A673 (cell line): ENCODE measurements around the gene PPP1R1C. TPM values are rescaled to one million over a fixed set of nuclear protein-coding genes. Genes with fewer than 3 reads are reported as not detected.
"Not testable (repeated sequence)": the region's sequence is repeated elsewhere in the genome, so short reads cannot be mapped to it uniquely, and the experiment has no call there.

Experiments
- BruUV-seq: library from RNA; stranded (reverse); fragments of 400-500 nt; replicated peaks from 2 replicates; lab custom pipeline; 2021; lab: Mats Ljungman, UMichigan
- CTCF ChIA-PET: fragments of 300-600 bp; sonication (Branson Sonifier 250); formaldehyde crosslinking; loops from one replicate; lab custom pipeline; 2022; ENCODE audit warnings: antibody characterized with exemption; lab: Charles Lee
- POLR2A ChIA-PET: fragments of 300-600 bp; sonication (Branson Sonifier 250); formaldehyde crosslinking; loops from one replicate; lab custom pipeline; 2022; ENCODE audit warnings: antibody characterized with exemption; ENCODE audit not compliant: low non-redundant PET; lab: Charles Lee
- DNase-seq: peaks from one replicate; pipeline ENCODE4 v3.0.0-alpha.2; 2015; ENCODE audit warnings: low spot score
- H3K27ac ChIP-seq: fragments of 200-600 bp; sonication (generic); 2 replicates; pipeline ENCODE4 v1.5.1; 2016; ENCODE audit warnings: mixed run types, low read depth, mild to moderate bottlenecking, mixed read lengths, antibody characterized with exemption, low read length; ENCODE audit not compliant: poor library complexity, severe bottlenecking
- H3K27me3 ChIP-seq: fragments of 200-600 bp; sonication (generic); replicated peaks from 2 replicates; pipeline ENCODE4 v1.6.1; 2017; ENCODE audit warnings: mixed run types, low read depth, mild to moderate bottlenecking, mixed read lengths, antibody characterized with exemption, low read length; ENCODE audit not compliant: insufficient read depth, poor library complexity
- H3K36me3 ChIP-seq: fragments of 200-600 bp; sonication (generic); 2 replicates; pipeline ENCODE4 v1.6.1; 2016; ENCODE audit warnings: mixed run types, mild to moderate bottlenecking, mixed read lengths, antibody characterized with exemption, low read length; ENCODE audit not compliant: insufficient read depth, poor library complexity, severe bottlenecking
- H3K4me1 ChIP-seq: fragments of 200-600 bp; sonication (generic); 2 replicates; pipeline ENCODE4 v1.6.1; 2017; ENCODE audit warnings: mixed run types, mild to moderate bottlenecking, mixed read lengths, antibody characterized with exemption, low read length; ENCODE audit not compliant: insufficient read depth, poor library complexity, severe bottlenecking
- H3K4me3 ChIP-seq: fragments of 200-600 bp; sonication (generic); 2 replicates; pipeline ENCODE4 v1.5.1; 2016; ENCODE audit warnings: low read depth, mixed run types, mild to moderate bottlenecking, mixed read lengths, low read length; ENCODE audit not compliant: poor library complexity, severe bottlenecking
- H3K9me3 ChIP-seq: fragments of 200-600 bp; sonication (generic); 2 replicates; pipeline ENCODE4 v1.6.1; 2016; ENCODE audit warnings: mixed run types, low read depth, mild to moderate bottlenecking, mixed read lengths, antibody characterized with exemption, low read length; ENCODE audit not compliant: poor library complexity, severe bottlenecking
- EZH2 ChIP-seq: fragments of 200-600 bp; sonication (generic); IDR thresholded peaks from 2 replicates; pipeline ENCODE4 v1.6.1; 2017; ENCODE audit warnings: borderline replicate concordance, low read depth, mild to moderate bottlenecking, mixed read lengths, antibody characterized with exemption, low read length; ENCODE audit not compliant: poor library complexity, severe bottlenecking
- intact Hi-C: fragments of 100-400 bp; cut with micrococcal nuclease; formaldehyde crosslinking; loops from one replicate; pipeline ENCODE4 v1.10.0; 2022; ENCODE audit not compliant: unreplicated experiment
- total RNA-seq: library from RNA; stranded (reverse); gene quantifications from 2 replicates; pipeline ENCODE4 v1.2.3, GENCODE V29; 2021
- TF ChIP-seq, protein P1 (sequence below): fragments of 300-800, 200-600 bp; sonication (generic); conservative IDR thresholded peaks from 2 replicates; pipeline ENCODE4 v1.5.1; 2017; ENCODE audit warnings: low read depth, mild to moderate bottlenecking, antibody characterized with exemption, low read length, moderate library complexity, mixed read lengths

PPP1R1C gene
- total RNA-seq, 1 experiment from 2014 or later, result 5.3 TPM

DNA sequence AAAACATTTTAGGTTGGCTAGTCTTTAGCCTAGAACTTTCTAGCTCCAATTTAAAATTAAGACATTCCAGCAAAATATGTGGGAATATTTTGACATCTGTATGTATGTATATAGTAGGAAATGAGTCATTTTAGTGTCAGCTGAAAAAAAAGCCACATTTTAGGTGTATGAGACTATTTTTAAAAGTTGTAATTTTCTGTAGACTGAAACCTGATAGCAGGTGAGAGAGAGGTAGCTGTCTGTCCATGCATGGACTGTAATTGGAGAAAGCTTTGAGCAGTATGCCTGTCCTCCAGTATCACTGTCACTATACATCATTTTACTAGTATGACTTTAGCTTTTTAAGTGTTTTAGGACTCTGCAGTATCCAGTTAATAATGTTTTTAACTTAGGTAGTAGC, 26.1 kb upstream of the PPP1R1C start:
- no peak for DNase-seq

DNA sequence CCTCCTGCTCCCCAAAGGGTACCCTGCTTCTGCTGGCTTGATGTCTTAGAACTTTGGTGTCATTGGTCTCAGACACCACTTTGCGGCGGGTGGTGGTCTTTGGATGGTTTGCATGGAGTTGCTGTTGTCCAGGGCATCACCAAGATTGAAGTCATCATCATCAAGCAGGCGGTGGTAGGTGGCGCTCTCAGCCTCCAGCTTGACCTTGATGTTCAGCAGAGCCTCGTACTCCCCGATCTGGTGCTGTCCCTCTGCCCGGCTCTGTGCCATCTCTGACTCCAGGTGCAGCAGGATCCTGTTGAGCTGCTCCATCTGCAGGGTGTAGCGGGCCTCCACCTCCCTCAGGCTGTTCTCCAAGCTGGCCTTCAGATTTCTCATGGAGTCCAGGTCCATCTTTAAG, 24.5 kb upstream of the PPP1R1C start:
- H3K9me3 ChIP-seq, intact Hi-C loops, DNase-seq, H3K36me3 ChIP-seq, CTCF ChIA-PET, BruUV-seq, H3K4me3 ChIP-seq, H3K4me1 ChIP-seq, H3K27ac ChIP-seq, POLR2A ChIA-PET, H3K27me3 ChIP-seq: not testable (repeated sequence)

More for the DNA sequence above, 26.1 kb upstream of the PPP1R1C start:
- CTCF ChIA-PET, result no interaction called here
- Histone ChIP-seq H3K36me3 (no peaks in the 10 kb centered on the region), H3K27me3 (no peaks in the 10 kb centered on the region), H3K9me3 (no peaks in the 10 kb centered on the region), H3K4me1 (peaks cover 11% of the 10 kb centered on the region), H3K4me3 (no peak overlapping the region), H3K27ac (no peak overlapping the region)
- TF ChIP-seq, protein P1, sequence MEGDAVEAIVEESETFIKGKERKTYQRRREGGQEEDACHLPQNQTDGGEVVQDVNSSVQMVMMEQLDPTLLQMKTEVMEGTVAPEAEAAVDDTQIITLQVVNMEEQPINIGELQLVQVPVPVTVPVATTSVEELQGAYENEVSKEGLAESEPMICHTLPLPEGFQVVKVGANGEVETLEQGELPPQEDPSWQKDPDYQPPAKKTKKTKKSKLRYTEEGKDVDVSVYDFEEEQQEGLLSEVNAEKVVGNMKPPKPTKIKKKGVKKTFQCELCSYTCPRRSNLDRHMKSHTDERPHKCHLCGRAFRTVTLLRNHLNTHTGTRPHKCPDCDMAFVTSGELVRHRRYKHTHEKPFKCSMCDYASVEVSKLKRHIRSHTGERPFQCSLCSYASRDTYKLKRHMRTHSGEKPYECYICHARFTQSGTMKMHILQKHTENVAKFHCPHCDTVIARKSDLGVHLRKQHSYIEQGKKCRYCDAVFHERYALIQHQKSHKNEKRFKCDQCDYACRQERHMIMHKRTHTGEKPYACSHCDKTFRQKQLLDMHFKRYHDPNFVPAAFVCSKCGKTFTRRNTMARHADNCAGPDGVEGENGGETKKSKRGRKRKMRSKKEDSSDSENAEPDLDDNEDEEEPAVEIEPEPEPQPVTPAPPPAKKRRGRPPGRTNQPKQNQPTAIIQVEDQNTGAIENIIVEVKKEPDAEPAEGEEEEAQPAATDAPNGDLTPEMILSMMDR, result no peak
- TF ChIP-seq EZH2, result no peak
- intact Hi-C loops, result no loop called here
- BruUV-seq, result no TSS peak
- POLR2A ChIA-PET, result no interaction called here

DNA sequence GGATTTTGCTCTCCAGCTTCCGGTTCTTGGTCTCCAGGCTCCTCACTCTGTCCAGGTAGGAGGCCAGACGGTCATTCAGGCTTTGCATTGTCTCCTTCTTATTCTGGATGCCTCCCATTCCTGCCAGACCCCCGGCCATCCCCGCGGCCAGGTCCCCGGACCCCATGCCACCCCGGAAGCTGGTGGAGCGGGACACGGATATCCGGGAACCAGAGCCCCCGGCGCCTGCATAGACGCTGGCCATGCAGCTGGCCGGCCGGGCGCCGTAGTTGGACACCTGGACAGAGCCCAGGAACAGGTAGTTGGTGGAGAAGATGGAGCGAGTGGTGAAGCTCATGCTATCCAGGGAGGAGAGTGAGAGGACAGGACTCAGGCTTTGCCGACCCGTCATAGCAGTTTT, 23.5 kb upstream of the PPP1R1C start:
- DNase-seq, result no peak
- Histone ChIP-seq H3K4me1 (no peaks in the 10 kb centered on the region), H3K4me3 (no peak overlapping the region), H3K27ac (no peak overlapping the region), H3K27me3 (no peaks in the 10 kb centered on the region), H3K36me3 (no peaks in the 10 kb centered on the region), H3K9me3 (no peaks in the 10 kb centered on the region)
- ChIA-PET POLR2A (no interaction called here), CTCF (no interaction called here)
- TF ChIP-seq, protein P1, result no peak
- no peak for TF ChIP-seq EZH2
- BruUV-seq, result no TSS peak
- intact Hi-C loops, result no loop called here

DNA sequence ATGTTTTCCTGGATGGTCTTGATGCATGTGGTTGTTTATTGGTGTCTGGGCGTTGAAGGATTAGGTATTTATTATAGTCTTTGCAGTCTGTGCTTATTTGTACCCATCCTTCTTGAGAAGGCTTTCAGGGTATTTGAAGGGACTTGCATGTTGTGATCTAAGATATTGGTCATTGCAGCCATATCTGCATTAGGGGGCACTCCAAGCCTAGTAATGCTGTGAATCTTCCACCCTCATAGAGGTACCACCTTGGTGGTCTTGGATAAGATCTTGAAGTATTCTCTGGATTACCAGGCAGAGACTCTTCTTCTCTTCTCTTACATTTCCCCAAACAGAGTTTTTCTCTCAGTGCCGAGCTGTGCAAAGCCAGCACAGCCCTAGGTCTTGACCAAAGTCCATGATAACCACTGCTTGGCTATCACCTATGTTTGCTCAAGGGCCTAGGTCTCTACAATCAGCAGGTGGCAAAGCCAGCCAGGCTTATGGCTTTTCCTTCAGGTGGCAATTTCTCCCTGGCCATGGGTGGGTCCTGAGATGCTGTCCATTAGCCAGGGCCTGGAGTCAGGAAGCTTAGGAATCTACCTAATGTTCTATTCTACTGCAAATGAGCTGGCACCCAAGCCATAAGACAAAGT, 15.4 kb upstream of the PPP1R1C start:
- Histone ChIP-seq H3K4me3 (no peak overlapping the region), H3K27me3 (no peaks in the 10 kb centered on the region), H3K27ac (no peak overlapping the region), H3K4me1 (peaks cover 11% of the 10 kb centered on the region), H3K36me3 (no peaks in the 10 kb centered on the region), H3K9me3 (no peaks in the 10 kb centered on the region)
- BruUV-seq, result no TSS peak
- intact Hi-C loops, result loop anchor here (5.0 kb wide), 1 partner anchor 107 kb away; no protein-coding TSS in a partner anchor
- ChIA-PET CTCF (no interaction called here), POLR2A (no interaction called here)
- TF ChIP-seq EZH2, result no peak
- TF ChIP-seq, protein P1, result peak; percentile 44
- no peak for DNase-seq
